Lower leg skin (tissue), 3 donors: ENCODE data around the gene ATP6V0E1.

Source experiments
- POLR2A ChIP-seq, 2 donors: fragments of 450-650 bp; IDR thresholded peaks; one replicate each; pipeline ENCODE4 v1.6.1; 2016 to 2017; ENCODE audit warnings: antibody characterized with exemption in 2 of 2, mild to moderate bottlenecking in 1 of 2, moderate library complexity in 1 of 2
- TF ChIP-seq, protein P1 (sequence below), 3 donors: fragments of 450-650 bp; IDR thresholded peaks; one replicate each; pipeline ENCODE4 v1.5.1; 2016; ENCODE audit warnings: antibody characterized with exemption in 3 of 3, mild to moderate bottlenecking in 3 of 3, moderate library complexity in 2 of 3

DNA sequence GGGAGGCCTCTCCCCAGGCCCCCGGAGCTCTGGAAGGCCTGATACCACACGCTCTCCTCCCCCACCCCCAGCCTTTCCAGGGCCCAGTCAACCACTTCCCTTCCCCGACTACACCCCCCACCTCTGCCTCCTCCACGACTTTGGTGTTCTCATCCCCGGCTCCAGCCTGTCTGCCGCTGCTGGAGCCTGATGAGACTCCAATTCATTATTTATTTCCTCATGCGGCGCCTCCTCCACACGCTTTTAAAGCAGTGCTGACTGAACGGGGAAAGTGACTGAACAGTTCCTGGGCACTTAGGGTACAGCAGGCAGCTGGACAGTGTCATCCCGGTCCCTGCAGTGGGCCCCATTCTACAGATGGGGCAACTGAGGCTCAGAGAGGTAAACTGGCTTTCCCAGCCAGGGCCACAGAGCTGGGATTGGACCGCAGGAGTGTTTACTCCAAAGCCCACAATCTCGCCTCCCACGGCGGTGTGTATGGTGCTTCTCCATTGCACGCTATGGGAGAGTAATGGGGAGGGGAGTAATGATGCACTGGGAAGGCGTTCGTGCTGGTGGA lies 40.2 kb upstream of the ATP6V0E1 start:
- TF ChIP-seq, protein P1, sequence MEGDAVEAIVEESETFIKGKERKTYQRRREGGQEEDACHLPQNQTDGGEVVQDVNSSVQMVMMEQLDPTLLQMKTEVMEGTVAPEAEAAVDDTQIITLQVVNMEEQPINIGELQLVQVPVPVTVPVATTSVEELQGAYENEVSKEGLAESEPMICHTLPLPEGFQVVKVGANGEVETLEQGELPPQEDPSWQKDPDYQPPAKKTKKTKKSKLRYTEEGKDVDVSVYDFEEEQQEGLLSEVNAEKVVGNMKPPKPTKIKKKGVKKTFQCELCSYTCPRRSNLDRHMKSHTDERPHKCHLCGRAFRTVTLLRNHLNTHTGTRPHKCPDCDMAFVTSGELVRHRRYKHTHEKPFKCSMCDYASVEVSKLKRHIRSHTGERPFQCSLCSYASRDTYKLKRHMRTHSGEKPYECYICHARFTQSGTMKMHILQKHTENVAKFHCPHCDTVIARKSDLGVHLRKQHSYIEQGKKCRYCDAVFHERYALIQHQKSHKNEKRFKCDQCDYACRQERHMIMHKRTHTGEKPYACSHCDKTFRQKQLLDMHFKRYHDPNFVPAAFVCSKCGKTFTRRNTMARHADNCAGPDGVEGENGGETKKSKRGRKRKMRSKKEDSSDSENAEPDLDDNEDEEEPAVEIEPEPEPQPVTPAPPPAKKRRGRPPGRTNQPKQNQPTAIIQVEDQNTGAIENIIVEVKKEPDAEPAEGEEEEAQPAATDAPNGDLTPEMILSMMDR (IDR thresholded peaks at IDR 0.05): no peak
- no peak for TF ChIP-seq POLR2A (IDR thresholded peaks at IDR 0.05)
